ENCODE data around the gene FAM20B. TPM values are rescaled to one million over a fixed set of nuclear protein-coding genes. Genes with fewer than 3 reads are reported as not detected.

Gene FAM20B
- total and polyA plus RNA-seq, 2 of the 13 experiments (the other 11 are each of a cell fraction or from before 2014, with no cell fraction given): 13.8 to 26.9 TPM

- TF ChIP-seq ZBTB4 (CRISPR knock-in tag; IDR thresholded peaks at IDR 0.05; ENCODE audit: borderline replicate concordance) (peak; percentile 59; the same call in 1 of the 2 replicates), FOXP4 (CRISPR knock-in tag; IDR thresholded peaks at IDR 0.05) (peak; percentile 47; the same call in 1 of the 2 replicates), HOXA3 (CRISPR knock-in tag; IDR thresholded peaks at IDR 0.05) (peak; percentile 55), DZIP1 (CRISPR knock-in tag; IDR thresholded peaks at IDR 0.05) (no peak), IKZF5 (CRISPR knock-in tag; IDR thresholded peaks at IDR 0.05) (peak; percentile 74), ARID5B (CRISPR knock-in tag; IDR thresholded peaks at IDR 0.05) (peak; percentile 57), ZNF558 (CRISPR knock-in tag; IDR thresholded peaks at IDR 0.05; ENCODE audit: borderline replicate concordance) (0 out of 2 replicates have a peak, but pooled peaks have one; percentile 2), ZNF224 (CRISPR knock-in tag; IDR thresholded peaks at IDR 0.05) (0 out of 2 replicates have a peak, but pooled peaks have one; percentile 64), TBL1XR1 (IDR thresholded peaks at IDR 0.05; ENCODE audit: borderline replicate concordance, low read length, partially characterized antibody) (peak; percentile 16), AGO2 (optimal IDR thresholded peaks at IDR 0.05; ENCODE audit: low read depth, low read length) (peak; percentile 82), DPF2 (CRISPR knock-in tag; IDR thresholded peaks at IDR 0.05; ENCODE audit: borderline replicate concordance, low read depth) (no peak), TGIF2 (CRISPR knock-in tag; IDR thresholded peaks at IDR 0.05) (peak; percentile 59; the same call in 1 of the 2 replicates), EHMT2 (IDR thresholded peaks at IDR 0.05; ENCODE audit: borderline replicate concordance, low read depth, low read length) (no peak), MAX (IDR thresholded peaks at IDR 0.05) (peak; percentile 87)
These were observed 56.1 kb downstream of the FAM20B start, which contains the start of gene TOR3A (continued) for GRCh38 chr1:179081687-179082332.
